HuH-7.5 (cell line): ENCODE data around the gene SKI.

Source experiments
- DNase-seq: peaks from one replicate; pipeline ENCODE4 v3.0.0; 2011; ENCODE audit warnings: low spot score

The SKI gene

DNA sequence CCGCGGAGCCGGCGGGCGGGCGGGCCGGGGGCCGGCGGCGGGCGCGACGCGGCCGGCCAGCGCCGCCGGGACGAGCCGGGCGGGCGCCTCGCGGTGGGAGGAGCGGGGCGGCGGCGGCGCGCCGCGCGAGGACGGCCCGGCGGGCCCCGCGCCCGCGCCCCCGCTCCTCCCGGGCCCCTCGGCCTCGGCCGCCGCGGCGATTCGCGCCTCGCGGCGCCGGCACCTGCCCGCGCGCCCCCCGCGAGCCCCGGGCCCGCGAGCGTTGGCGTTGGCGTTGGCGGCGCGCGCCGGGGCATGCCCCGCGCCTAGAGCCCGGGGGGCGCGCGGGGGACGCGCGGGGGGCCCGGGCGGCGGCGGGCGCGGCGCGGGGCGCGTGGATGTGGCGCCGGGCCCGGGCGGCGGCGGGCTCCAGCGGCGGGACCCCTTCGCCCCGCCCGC lies at the start of gene SKI:
Gene SKI (plus strand): TSS at position 163 of the 438 bp plus-strand sequence. CDS start 448 bp downstream, outside the sequence.
- no peak for DNase-seq

DNA sequence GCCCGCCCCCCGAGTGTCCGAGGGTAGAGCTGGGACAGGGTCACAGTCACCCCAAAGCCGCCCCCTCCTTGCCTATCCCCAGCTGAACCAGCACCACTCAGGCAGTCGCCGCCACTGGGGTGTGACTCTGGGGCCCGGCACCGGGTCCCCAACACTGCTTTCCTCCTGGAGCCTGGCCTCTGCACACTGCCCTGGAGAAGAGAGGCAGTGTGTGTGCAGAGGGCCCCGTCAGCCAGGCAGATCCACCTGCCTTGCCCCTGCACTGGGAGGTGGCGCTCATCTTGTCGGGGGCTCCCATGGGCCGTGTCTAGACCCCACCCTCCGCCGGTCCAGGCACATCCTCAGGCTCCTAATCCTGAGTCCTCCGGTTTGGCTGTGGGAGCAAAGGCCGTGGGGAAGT lies 49.2 kb upstream of the SKI start:
- DNase-seq = no peak

DNA sequence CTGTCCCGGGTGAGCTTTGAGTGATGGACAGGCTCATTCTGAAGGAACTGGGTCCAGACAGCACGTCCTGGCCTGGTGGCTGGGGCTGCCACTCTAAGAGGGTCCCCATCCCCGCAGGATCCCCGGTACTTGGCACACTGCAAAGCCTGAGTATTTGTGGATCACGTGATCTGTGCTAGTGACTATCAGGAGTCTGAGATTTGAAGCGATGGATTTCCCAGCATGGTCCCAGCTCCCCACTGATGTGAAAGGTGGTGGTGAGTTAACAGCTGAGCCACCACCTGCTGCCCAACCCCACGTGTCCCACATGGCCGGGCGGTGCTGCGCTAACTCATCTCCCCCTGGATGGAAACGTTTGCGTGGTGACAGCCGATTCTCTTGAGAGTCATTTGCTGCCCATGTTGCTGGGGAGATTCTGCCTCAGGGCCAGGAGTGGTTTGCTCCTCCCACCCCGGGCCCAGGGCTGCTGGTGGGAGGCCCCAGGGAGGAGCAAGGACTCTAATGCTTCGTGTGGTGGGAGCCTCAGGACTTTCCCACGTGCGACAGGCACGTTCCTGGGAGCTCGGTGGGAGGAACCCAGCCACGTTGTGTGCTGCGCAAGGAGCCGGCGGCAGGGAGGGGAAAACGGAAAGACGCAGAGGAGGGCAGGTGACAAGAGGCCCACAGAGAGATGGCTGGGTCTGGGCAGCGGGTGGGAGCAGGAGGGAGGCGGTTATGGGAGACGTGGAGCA lies 48.7 kb upstream of the SKI start:
- DNase-seq = no peak

DNA sequence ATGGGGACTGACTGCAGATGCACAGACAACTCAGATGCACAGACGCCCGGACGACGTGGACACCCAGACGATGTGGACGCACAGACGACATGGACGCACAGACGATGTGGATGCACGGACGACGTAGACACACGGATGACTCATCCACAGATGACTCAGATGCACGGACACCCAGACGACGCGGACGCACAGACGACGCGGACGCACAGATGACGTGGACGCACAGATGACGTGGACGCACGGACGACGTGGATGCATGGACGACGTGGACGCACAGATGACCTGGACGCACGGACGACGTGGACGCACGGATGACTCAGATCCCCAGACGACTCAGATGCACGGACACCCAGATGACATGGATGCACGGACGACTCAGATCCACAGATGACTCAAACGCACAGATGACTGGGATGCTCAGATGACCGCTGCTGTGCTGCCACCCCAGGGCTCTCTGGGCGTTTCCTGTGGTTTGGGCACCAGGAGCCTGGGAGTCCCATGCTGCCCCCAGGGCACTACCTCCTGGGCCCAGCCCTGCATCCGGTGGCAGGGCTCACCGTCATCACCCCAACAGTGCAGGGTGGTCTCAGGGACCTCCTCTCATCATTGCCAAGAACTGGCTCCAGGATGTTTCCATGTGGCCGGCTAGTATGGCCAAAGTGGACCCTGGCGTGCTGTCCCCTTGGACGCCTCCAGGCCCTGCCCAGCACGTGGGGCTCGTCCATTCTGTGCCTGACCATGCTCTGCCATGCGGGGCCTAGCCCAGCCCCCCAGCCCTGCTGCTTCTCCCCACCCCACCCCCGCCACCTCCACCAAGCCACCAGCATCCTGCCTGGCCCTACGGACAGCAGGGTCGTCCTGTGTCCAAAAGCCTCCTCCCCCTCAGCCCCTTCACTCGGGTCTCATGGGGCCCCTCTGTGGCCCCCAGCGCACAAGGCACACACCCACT lies 47.5 kb upstream of the SKI start:
- no peak for DNase-seq

DNA sequence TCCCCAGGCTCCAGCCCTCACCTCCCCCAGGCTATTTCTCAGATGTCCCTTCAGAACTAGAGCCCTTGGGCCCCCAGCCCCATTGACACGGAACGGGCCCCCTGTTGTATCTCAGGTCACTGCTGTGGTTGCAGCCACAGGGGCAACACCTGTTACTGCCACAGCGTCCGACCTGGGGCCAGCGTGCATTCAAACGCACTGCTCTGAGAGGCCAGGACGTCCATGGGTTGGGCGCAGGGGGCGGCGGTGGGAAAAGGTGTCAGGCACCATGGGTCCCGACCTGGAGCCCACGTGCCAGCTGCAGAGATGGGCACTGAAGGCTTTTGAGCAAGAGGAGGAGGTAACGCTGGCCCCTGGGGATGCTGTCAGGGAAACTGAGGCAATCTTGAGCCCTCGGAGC lies 46.8 kb upstream of the SKI start:
- DNase-seq = no peak

DNA sequence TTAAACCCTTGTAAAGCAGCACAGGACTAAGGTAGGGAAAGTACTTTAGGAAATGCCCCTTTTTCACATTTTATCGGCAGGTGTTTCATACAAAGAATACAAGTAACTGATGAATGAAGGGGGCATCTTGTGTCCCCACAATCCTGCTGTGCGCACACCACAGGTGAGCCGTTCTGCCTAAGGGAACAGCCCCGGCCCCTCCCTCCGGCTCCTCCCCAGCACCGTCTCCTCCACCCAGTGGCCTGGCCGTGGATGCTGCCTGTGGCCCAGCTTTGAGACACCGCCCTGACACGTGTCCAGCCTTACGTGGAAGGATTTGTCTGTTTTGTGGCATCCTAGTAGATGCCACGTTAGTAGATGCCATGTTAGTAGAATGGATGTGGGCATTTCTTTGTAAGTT lies 46.4 kb upstream of the SKI start:
- no peak for DNase-seq

DNA sequence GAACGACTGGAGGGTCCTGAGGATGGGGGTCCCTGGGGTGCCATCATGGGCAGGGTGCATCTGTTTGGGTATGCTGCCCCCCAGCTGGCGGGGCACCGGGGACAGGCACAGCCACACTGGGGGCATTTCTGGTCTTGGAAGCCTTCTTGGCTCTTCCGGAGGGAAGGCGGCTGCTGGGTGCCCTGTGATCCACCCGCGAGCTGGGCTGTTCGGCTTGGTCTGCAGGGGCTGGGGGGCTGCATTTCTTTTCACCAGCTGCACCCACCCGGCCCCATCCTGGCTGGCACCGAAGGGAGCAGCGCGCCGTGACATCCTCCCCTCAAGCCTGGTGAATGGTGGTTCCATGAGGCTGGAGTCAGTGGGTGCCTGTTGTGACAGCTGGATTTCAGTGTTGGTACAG lies 45.7 kb upstream of the SKI start:
- no peak for DNase-seq

DNA sequence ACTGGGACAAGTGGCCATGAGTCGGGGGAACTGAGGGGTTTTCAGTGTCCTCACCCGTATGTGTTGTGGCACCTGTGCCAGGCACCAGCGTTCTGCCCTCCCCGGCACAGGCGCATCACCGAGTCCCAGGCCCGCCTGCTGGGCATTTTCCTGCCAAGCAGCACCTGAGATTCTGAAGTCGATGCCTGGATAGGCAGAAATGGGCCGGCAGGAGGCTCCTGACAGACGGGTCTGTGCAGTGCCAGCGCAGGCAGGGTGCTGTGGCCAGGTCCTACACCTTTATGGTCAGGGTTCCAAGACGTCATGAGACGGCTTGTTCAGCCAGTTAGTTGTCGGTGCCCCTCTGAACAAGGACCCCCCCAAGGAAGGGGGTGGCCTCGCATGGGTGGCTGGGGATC lies 44.2 kb upstream of the SKI start:
- no peak for DNase-seq

DNA sequence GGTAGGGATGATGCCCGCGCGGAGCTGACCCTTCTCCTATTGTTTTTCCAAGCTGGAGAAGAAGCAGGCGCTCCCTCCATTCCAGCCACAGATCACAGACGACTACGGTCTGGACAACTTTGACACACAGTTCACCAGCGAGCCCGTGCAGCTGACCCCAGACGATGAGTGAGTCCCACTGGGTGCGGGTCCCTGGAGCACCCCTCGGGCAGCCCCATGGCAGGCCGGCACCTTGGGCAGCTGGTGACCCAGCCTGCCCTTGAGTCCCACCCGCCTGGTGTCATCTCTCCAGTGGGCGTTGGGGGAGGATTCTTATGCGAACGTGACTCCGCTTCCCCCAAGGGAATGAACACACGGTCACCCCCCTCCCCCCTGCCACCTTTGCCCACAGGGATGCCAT lies 43.6 kb upstream of the SKI start:
- no peak for DNase-seq

DNA sequence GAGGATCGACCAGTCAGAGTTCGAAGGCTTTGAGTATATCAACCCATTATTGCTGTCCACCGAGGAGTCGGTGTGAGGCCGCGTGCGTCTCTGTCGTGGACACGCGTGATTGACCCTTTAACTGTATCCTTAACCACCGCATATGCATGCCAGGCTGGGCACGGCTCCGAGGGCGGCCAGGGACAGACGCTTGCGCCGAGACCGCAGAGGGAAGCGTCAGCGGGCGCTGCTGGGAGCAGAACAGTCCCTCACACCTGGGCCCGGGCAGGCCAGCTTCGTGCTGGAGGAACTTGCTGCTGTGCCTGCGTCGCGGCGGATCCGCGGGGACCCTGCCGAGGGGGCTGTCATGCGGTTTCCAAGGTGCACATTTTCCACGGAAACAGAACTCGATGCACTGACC lies 43.2 kb upstream of the SKI start:
- no peak for DNase-seq

DNA sequence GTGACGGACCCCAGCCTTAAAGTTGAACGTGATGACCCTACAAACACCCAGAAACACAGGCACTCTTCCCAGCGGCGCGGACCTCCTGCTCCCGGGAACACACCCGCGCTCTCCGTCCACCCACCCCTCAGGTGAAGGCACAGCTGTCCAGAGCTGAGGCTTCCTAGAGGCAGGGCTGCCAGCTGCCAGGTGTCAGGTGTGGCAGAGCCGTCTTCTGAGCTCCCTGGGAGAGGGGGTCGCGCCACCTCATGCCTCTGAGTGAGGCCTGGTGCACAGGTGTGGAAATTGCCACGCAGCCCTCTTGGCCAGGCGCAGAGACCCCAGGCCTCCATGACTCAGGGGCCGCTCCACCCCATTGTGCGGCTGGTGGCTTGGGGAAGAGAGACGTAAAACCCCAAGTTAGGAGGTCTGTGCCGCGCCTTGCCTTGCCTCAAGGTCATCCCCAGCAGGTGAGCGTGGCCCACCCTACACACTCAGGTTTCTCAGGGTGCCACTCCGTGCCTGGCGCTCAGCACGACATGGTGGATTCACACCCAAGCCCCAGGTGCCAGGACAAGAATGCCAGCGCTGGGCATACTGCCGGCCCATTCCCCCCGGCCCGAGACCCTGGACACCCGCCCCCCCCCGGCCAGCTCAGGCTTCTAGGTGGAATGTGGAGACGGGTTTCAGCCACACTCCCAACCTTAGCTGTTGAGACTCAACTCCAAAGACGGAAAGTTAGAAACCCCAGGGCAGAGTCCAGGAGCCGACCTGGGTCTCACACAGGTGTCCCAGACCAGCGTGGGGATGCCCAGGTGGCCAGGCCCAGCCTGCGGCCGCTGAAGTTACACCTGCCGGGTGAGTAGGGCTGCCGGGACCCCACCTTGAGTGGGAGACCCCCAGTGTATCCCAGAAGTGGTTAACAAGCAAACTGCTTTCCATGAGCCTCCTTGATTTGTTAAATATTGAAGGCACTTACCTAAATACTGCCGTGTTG lies 42.0 kb upstream of the SKI start:
- no peak for DNase-seq

DNA sequence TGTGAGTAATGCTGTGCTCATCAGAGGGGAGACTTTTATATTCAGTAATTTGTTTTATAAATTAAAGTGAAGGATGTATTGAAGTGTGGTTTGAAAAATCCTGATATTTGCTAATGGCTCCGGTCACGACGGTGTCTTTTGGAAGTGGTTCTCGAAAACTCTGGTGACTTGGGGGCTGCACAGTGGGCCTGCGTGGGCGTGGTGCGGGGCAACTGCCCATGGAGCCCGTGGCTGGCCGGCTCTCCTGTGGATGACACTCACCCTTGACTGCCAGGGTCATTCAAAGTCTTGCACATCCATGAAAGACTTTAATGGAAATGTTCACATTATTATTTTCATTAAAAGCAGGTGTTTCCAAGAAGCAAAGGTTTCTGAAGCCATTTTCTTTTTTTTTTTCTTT lies 41.2 kb upstream of the SKI start:
- no peak for DNase-seq

DNA sequence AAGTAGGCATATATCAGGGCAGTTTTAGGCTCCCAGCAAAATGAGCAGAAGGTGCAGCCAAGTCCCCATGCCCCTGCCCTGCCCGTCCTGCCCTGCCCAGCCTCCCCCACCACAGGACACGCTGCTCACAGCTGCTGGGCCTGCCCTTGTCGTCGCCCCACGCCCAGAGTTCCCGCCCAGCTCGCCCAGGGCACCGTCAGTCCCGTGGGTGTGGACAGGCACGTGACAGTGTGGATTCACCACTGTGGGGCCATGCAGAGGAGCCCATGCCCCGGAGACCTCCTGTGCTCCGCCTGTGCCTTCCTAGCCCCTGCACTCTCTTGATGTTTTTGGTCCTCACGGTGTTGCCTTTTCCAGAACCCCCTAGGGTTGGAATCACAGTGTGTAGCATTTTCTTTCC lies 40.5 kb upstream of the SKI start:
- DNase-seq = no peak

DNA sequence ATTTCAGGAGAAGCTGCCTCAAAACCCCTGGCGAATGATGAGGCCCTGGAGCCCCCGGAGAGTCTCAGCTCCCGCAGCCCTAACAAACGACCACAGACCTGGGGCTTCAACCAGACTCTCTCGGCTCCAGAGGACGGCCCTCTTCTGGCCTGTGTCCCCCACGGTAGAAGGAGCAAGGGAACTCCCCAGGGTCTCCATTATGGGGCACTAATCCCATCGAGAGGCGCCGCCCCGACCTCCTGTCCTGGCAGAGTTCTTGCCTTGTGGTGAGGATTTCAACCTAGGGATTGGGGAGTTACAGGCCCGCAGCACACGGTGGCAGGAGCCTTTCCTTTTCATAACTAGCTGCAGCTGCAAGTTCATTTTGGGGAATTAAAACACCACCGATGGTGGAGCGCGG lies 39.8 kb upstream of the SKI start:
- no peak for DNase-seq

DNA sequence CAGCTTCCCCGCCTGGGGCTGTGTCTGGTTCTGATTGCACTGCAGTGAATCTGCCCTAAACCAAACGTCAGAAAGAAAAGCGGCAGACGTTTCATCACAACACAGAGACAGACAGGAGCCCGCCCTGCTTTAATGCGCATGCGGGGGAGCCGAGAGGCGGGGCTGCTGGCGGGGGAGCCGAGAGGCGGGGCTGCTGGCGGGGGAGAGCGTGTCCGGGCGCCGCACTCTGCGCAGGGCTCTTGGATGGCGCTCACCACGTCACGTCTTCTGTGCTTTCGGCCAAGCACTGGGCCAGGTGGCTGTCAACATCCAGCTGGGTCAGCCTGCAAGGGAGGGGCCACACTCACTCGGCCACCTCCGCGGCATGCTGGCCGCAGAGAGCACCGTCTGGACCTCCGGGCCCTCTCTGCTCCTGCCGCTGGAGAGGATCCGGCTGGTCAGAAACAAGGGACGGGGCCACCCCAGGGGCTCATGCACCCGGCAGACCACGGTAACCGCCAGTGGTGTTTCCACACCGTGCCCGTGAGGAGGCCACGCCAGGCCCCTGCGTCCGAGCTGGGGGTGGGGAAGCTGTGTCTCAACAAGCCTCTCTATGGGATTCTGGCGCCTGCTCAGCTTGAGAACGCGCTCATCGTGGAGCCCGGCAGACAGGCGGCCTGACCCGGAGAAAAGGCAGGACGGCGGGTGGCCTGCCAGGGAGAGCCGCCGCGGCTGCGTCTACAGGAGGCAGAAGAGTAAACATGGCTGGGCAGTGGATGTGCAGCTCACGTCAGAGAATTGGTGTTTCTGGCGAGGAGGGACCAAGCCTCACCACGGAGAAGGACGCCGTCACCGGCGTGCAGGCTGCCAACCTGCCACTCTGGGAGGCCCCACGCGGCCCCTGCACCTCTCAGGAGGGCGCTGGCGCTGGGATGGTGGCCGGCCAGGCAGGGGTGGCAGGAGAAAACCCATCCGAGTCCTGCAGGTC lies 38.4 kb upstream of the SKI start:
- DNase-seq = peak; percentile 97

DNA sequence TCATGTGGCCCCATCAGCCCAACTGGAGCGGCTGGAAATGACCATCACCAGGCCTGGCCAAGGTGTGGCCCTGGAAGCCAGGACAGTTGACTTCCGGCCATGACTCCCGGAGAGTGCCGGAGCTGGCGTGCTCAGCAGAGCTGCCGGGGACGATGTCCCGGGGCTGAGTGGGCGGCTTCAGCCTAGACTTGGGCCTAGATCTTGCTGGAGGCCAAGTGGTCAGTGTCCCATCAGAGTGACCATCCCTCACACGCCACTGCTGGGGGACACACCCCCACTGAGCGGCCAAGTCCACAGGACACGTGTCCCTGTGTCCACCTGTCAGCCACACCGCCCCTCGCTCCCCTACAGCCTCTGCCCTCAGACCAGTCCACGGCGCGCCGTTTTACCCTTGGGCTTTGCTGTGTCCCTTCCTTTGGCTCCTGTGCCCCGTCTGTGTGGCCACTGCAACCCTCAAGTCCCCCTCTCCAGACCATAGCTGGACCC lies 37.6 kb upstream of the SKI start:
- no peak for DNase-seq

DNA sequence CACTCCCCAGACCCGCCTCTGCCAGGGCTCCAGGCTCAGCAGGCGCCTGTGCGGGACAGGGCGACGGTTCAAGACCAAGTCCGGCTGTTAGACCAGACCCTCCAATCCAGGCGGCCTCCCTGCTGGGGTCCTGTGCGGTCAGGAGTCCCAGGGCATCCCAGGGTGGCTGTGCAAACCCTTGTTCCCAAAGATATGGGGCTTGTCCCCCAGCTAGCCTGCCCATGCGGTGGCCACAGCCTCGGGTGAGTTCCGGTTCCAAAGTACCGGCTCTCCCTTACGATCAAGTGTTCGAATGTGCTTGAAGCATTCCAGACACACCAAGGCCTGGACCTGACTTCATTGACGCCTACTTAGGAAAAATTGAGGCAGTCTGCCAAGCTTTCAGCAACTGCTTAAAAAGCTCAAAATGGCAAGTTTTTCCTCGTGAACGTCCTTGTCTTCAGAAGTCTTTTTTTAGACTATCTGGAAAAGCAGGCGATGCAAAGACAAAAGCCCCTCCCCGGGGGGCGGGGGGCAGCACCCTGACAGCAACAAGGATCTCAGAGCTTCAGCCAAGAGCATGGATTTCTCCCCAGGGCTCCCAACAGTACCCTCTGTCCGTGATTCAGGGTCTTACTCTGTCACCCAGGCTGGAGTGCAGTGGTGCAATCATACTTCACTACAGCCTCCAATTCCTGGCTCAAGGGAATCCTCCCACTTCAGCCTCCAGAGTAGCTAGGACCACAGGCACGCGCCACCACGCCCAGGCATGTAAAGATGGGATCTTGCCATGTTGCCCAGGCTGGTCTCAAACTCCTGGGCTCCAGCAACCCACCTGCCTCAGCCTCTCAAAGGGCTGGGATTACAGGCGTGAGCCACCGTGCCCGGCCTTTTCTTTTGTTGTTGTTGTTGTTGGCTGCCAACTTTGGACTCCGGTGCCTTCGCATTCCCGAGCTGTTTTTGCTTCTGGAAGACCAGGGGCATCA lies 35.8 kb upstream of the SKI start:
- no peak for DNase-seq

DNA sequence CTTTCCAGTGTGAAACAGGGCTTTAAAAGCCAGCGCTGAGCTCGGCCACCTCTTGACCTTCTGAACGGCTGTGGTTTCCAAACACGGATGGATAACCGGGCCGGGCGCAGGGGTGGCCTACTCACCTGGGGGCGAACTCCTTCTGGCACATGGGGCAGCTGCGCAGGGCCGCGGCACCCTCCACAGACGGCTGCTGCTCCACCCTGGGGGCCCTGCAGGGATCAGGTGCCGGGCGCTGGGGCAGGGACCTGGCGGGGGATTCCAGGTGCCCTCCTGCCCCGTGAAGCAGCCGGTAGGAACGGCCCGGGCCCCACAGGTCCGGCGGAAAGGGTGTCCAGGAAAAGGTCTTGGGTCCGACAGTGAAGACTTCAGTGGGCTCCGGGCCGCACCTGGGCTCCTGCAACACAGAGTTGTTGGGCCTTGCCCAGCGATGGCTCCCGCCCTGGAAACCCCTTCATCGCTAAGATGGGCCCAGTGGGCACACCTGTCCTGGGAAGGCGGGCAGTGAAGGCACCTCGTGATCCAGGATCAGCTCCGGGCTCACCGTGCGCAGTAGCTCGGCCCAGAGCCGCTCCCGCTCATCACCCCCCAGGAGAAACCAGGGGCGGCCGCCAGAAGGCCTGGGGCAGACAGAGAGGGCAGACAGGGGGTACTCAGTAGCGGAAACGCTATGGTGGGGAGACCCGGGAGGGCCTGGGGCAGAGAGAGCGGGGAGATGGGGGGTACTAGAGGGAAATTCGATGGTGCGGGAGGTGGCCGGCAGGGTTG lies 34.4 kb upstream of the SKI start:
- DNase-seq = no peak
